K562 (cell line): Measurements from ENCODE around the gene ESCO1. TPM values are rescaled to one million over a fixed set of nuclear protein-coding genes. Genes with fewer than 3 reads are reported as not detected.

Experiments
- ATAC-seq: fragments of 200-7000 bp; cut with Tn5 transposase; 3 replicates; pipeline ENCODE4 v1.9.1; 2020; ENCODE audit warnings: moderate library complexity
- BruUV-seq: library from RNA; stranded (reverse); fragments of 400-500 nt; replicated peaks from 2 replicates; lab custom pipeline; 2021; lab: Mats Ljungman, UMichigan
- CTCF ChIA-PET: fragments of 300-600 bp; formaldehyde crosslinking; extraction: SDS; loops from one replicate; lab custom pipeline; 2021; ENCODE audit warnings: low intra/inter-chr PET ratio; lab: Yijun Ruan, JAX
- POLR2A ChIA-PET: fragments of 300-600, 350-650 bp; sonication (Branson Sonifier 250); formaldehyde crosslinking; extraction: SDS; loops from one replicate; lab custom pipeline; 2021; ENCODE audit warnings: antibody characterized with exemption, inconsistent platforms; lab: Yijun Ruan, JAX
- DNase-seq, 4 experiments: peaks; one replicate each; pipeline versions ENCODE4 v3.0.0 to v3.0.0-alpha.2; 2011 to 2018; ENCODE audit warnings: low spot score in 3 of 4, mixed read lengths in 3 of 4; ENCODE audit errors: extremely low read depth in 1 of 4
- FAIRE-seq: peaks from 2 replicates; lab custom pipeline; 2011; peaks lifted over from hg19 to GRCh38; lab: Jason Lieb, UNC
- H2AFZ ChIP-seq: 2 replicates; pipeline ENCODE4 v1.6.0; 2011; ENCODE audit warnings: low read depth, low read length, control low read depth, inconsistent platforms
- H3K27ac ChIP-seq: fragments of 200-600 bp; 3 replicates; pipeline ENCODE4 v1.8.0; 2011; ENCODE audit warnings: low read depth, mild to moderate bottlenecking, control low read depth, inconsistent platforms, low read length, moderate library complexity, mixed read lengths; ENCODE audit errors: extremely low read depth
- H3K27me3 ChIP-seq, 2 experiments: fragments of 300-600 bp in 1 of 2; 2 replicates in 1 of 2; 3 replicates in 1 of 2; pipeline versions ENCODE4 v1.6.0 to v1.8.0; 2011; ENCODE audit warnings: inconsistent platforms in 2 of 2, low read length in 2 of 2, mild to moderate bottlenecking in 1 of 2, mixed read lengths in 1 of 2, moderate library complexity in 1 of 2; ENCODE audit not compliant: control insufficient read depth in 2 of 2, insufficient read depth in 2 of 2
- H3K36me3 ChIP-seq: fragments of 300-600 bp; 3 replicates; pipeline ENCODE4 v1.8.0; 2011; ENCODE audit warnings: mild to moderate bottlenecking, low read length, inconsistent platforms; ENCODE audit not compliant: control insufficient read depth, insufficient read depth
- H3K4me1 ChIP-seq, 2 experiments: fragments of 200-600 bp in 1 of 2; replicated peaks in 1 of 2; 2 replicates in 1 of 2; 3 replicates in 1 of 2; pipeline versions ENCODE4 v1.5.1 to v1.8.0; 2011; ENCODE audit warnings: inconsistent platforms in 2 of 2, low read length in 2 of 2, mild to moderate bottlenecking in 1 of 2, mixed read lengths in 1 of 2, moderate library complexity in 1 of 2; ENCODE audit not compliant: control insufficient read depth in 2 of 2, insufficient read depth in 2 of 2
- H3K4me2 ChIP-seq: 2 replicates; pipeline ENCODE4 v1.6.1; 2011; ENCODE audit warnings: low read length, control low read depth, inconsistent platforms, mixed read lengths; ENCODE audit not compliant: insufficient read depth
- H3K4me3 ChIP-seq: fragments of 200-600 bp; sonication (generic), shearing (Covaris generic); 2 replicates; pipeline ENCODE4 v1.5.1; 2016; ENCODE audit warnings: control low read depth, inconsistent platforms
- H3K79me2 ChIP-seq: fragments of 200-600 bp; 3 replicates; pipeline ENCODE4 v1.8.0; 2011; ENCODE audit warnings: low read length, inconsistent platforms; ENCODE audit not compliant: control insufficient read depth, insufficient read depth
- H3K9ac ChIP-seq, 2 experiments: 2 replicates each; pipeline versions ENCODE4 v1.6.0 to v1.6.1; 2011; ENCODE audit warnings: low read depth in 2 of 2, low read length in 2 of 2, control low read depth in 1 of 2, inconsistent platforms in 1 of 2, mild to moderate bottlenecking in 1 of 2, mixed read lengths in 1 of 2; ENCODE audit not compliant: insufficient read depth in 1 of 2
- H3K9me1 ChIP-seq: one replicate; pipeline ENCODE4 v1.6.0; 2011; ENCODE audit warnings: inconsistent platforms, mild to moderate bottlenecking, low read length, moderate library complexity; ENCODE audit not compliant: control insufficient read depth, insufficient read depth
- H3K9me3 ChIP-seq: replicated peaks from 2 replicates; pipeline ENCODE4 v1.5.1; 2011; ENCODE audit warnings: low read depth, low read length, inconsistent platforms; ENCODE audit not compliant: control insufficient read depth, insufficient read depth
- H4K20me1 ChIP-seq: replicated peaks from 2 replicates; pipeline ENCODE4 v1.6.1; 2011; ENCODE audit warnings: low read length, inconsistent platforms, mixed read lengths; ENCODE audit not compliant: control insufficient read depth, insufficient read depth
- ADNP ChIP-seq: fragments of 200-800 bp; sonication (Bioruptor generic); IDR thresholded peaks from 2 replicates; pipeline ENCODE4 v1.6.1; 2016; ENCODE audit warnings: missing genetic modification characterization, missing compliant biosample characterization
- CREM ChIP-seq: IDR thresholded peaks from 2 replicates; pipeline ENCODE4 v1.6.1; 2014; ENCODE audit warnings: antibody characterized with exemption, low read depth
- E2F3 ChIP-seq: fragments of 250-450 bp; sonication (Bioruptor Pico); IDR thresholded peaks from 2 replicates; pipeline ENCODE4 v1.4.0; 2020; ENCODE audit warnings: mild to moderate bottlenecking
- HCFC1 ChIP-seq: IDR thresholded peaks from 2 replicates; pipeline ENCODE4 v1.6.1; 2012; ENCODE audit warnings: low read depth, low read length, improper control_type of control experiment
- NCOA4 ChIP-seq: fragments of 450-650 bp; IDR thresholded peaks from 2 replicates; pipeline ENCODE4 v1.6.1; 2018; ENCODE audit warnings: mild to moderate bottlenecking; ENCODE audit not compliant: partially characterized antibody
- RAD21 ChIP-seq, 2 experiments: fragments of 250-450 bp in 1 of 2; fragments of 450-650 bp in 1 of 2; sonication (Bioruptor Pico) in 1 of 2; formaldehyde crosslinking in 1 of 2; IDR thresholded peaks in 1 of 2; conservative IDR thresholded peaks in 1 of 2; 2 replicates each; pipeline versions ENCODE4 v1.4.0 to v1.8.0; 2020 to 2022; ENCODE audit warnings: mild to moderate bottlenecking in 2 of 2, moderate library complexity in 1 of 2
- SMC3 ChIP-seq: conservative IDR thresholded peaks from 2 replicates; pipeline ENCODE4 v1.6.1; 2011; ENCODE audit warnings: low read depth, low read length, improper control_type of control experiment; ENCODE audit not compliant: insufficient read depth
- STAG1 ChIP-seq: sonication (generic); formaldehyde crosslinking; IDR thresholded peaks from 2 replicates; pipeline ENCODE4 v1.5.0; 2020; ENCODE audit warnings: missing genetic modification reagents, borderline replicate concordance
- TEAD1 ChIP-seq, 2 experiments: fragments of 450-650 bp in 1 of 2; sonication (generic) in 1 of 2; formaldehyde crosslinking; IDR thresholded peaks; 2 replicates each; pipeline versions ENCODE4 v1.4.0 to v1.8.0; 2020 to 2022; ENCODE audit warnings: mild to moderate bottlenecking in 2 of 2, missing genetic modification reagents in 1 of 2
- WHSC1 ChIP-seq: IDR thresholded peaks from one replicate; pipeline ENCODE4 v1.6.1; 2012; ENCODE audit warnings: low read length, control low read depth, inconsistent platforms
- ZFP36 ChIP-seq: fragments of 150-350 bp; IDR thresholded peaks from 2 replicates; pipeline ENCODE4 v1.6.1; 2018; ENCODE audit warnings: low read length, low read depth; ENCODE audit not compliant: partially characterized antibody
- ZNF77 ChIP-seq: fragments of 250-450 bp; sonication (Bioruptor Pico); IDR thresholded peaks from 2 replicates; pipeline ENCODE4 v1.5.0; 2020
- WGBS: fragments of 100-300 bp; shearing (Covaris generic); methylation state at CpG from one replicate; pipeline ENCODE4 v1.1.6; 2016; ENCODE audit warnings: low coverage, mixed read lengths; ENCODE audit not compliant: insufficient coverage; ENCODE audit errors: missing lambda C conversion rate; 5-methylcytosine and 5-hydroxymethylcytosine counted together
- in situ Hi-C: fragments of 300-500 bp; cut with MboI; formaldehyde crosslinking; loops from 4 replicates; pipeline ENCODE4 v1.15.0; 2018; ENCODE audit warnings: inconsistent platforms, mixed read lengths
- intact Hi-C: fragments of 100-400 bp; cut with micrococcal nuclease; formaldehyde crosslinking; loops from 2 replicates; pipeline ENCODE4 v1.14.2; 2022
- polyA plus RNA-seq, 8 experiments: library from polyadenylated mRNA; depleted of rRNA in 4 of 8; stranded (reverse) in 5 of 8; unstranded in 3 of 8; fragments of >200 nt; fragmentation: Nextera tagmentation in 2 of 8; fragmentation: Illumina TruSeq in 1 of 8; extraction: Ambion mirVana in 2 of 8; extraction: Trizol in 1 of 8; gene quantifications; 2 replicates each; pipeline versions ENCODE4 v1.2.1 to v1.2.3, GENCODE V29; 2011 to 2014; ENCODE audit warnings: inconsistent platforms in 1 of 8, missing spikeins in 1 of 8
- total RNA-seq, 7 experiments: library from RNA; depleted of rRNA in 6 of 7; stranded (reverse); fragments of >200 nt in 6 of 7; fragmentation: Illumina TruSeq in 2 of 7; extraction: Trizol in 2 of 7; gene quantifications; 2 replicates each; pipeline versions ENCODE4 v1.2.1 to v1.2.3, GENCODE V29; 2011 to 2021; ENCODE audit warnings: low replicate concordance in 1 of 7
- TF ChIP-seq, protein P1 (sequence below): fragments of 450-650 bp; formaldehyde crosslinking; IDR thresholded peaks from 2 replicates; pipeline ENCODE4 v1.4.0; 2020; ENCODE audit warnings: mild to moderate bottlenecking, moderate library complexity
- TF ChIP-seq, protein P2 (sequence below), 3 experiments: IDR thresholded peaks in 2 of 3; conservative IDR thresholded peaks in 1 of 3; 2 replicates each; pipeline ENCODE4 v1.5.1; 2011 to 2012; ENCODE audit warnings: low read length in 3 of 3, mild to moderate bottlenecking in 3 of 3, control low read depth in 2 of 3, improper control_type of control experiment in 1 of 3, inconsistent platforms in 1 of 3, low read depth in 1 of 3, mixed read lengths in 1 of 3, moderate library complexity in 1 of 3; ENCODE audit not compliant: insufficient read depth in 2 of 3

ESCO1 gene
- total and polyA plus RNA-seq, 9 of the 15 experiments (the other 6 are each of a cell fraction or from before 2014, with no cell fraction given): 15.0 to 31.3 (median 19.6) TPM

DNA sequence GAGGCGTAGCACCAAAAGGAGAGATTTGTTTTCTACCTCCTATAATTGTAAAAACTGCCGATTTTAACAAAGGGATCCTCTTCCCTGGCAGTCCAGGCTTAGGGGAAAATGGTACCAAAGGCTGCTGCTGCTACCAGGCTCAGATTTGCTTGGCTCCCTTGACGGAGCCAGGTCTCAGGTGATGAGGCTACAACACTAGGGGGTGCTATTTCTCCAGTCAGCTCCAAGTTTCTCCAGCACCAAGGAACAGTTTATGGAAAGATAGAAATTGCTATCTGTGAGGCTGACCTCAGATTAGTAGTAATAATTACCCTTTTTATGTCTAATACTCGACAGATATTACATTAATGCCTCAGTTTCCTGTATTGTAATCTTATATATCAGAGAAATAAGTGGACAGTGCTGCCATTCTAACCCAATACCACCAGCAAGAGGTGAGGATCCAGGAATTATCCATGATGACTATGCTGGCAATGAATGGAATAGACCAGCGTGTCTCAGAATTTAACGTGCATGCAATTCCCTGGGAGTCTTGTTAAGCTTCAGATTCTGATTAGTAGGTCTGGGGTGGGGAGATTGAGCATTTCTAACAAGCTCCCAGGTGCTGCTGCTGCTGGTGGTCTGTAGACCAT is 111.3 kb downstream of the ESCO1 start:
- intact Hi-C loops (loop anchor here (5.0 kb wide), 2 partner anchors 408 to 468 kb away; no protein-coding TSS in a partner anchor), in situ Hi-C loops (no loop called here)
- H3K9me1 ChIP-seq: no peaks in the 10 kb centered on the region
- H3K79me2 ChIP-seq: no peaks in the 10 kb centered on the region
- H3K9me3 ChIP-seq: no peaks in the 10 kb centered on the region
- H3K27me3 ChIP-seq: peaks cover 0 to 8% of the 10 kb centered on the region in 2 experiments; a peak in 2 of 5 replicates
- ChIA-PET POLR2A (interaction anchor here (0.6 to 1.0 kb wide), 4 partner anchors 9 to 609 kb away, joined by 3 read pairs; no protein-coding TSS in a partner anchor), CTCF (interaction anchor here (0.7 to 2.6 kb wide), 4 partner anchors 112 to 469 kb away, joined by 3 to 18 read pairs (median 8); no protein-coding TSS in a partner anchor)
- DNase-seq (peak; percentile 71 to 78 (median 72)), FAIRE-seq (peak; percentile 98), ATAC-seq (peak; percentile 92)
- H2AFZ ChIP-seq: no peak overlapping the region
- H3K4me1 ChIP-seq: peaks cover 5% of the 10 kb centered on the region in 2 experiments; a peak in 1 of 5 replicates
- H3K9ac ChIP-seq: no peak overlapping the region
- no peak overlapping the region for H3K4me2 ChIP-seq
- H4K20me1 ChIP-seq: no peaks in the 10 kb centered on the region
- WGBS: 6% methylated on average over 6 of the region's 6 CpGs
- BruUV-seq: no TSS peak
- H3K27ac ChIP-seq: no peak overlapping the region
- H3K4me3 ChIP-seq: no peak overlapping the region
- H3K36me3 ChIP-seq: no peaks in the 10 kb centered on the region
- 0 out of 2 replicates have a peak, but pooled peaks have one; percentile 33 for TF ChIP-seq CREM
- no peak for TF ChIP-seq ADNP (tag)
- no peak for TF ChIP-seq WHSC1
- TF ChIP-seq ZNF77: no peak
- TF ChIP-seq TEAD1 (CRISPR knock-in tag; IDR thresholded peaks at IDR 0.05): no peak
- TF ChIP-seq ZFP36: no peak
- no peak for TF ChIP-seq HCFC1
- TF ChIP-seq, protein P1, sequence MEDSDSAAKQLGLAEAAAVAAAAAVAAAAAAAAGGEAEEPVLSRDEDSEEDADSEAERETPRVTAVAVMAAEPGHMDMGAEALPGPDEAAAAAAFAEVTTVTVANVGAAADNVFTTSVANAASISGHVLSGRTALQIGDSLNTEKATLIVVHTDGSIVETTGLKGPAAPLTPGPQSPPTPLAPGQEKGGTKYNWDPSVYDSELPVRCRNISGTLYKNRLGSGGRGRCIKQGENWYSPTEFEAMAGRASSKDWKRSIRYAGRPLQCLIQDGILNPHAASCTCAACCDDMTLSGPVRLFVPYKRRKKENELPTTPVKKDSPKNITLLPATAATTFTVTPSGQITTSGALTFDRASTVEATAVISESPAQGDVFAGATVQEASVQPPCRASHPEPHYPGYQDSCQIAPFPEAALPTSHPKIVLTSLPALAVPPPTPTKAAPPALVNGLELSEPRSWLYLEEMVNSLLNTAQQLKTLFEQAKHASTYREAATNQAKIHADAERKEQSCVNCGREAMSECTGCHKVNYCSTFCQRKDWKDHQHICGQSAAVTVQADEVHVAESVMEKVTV (CRISPR knock-in tag): peak; percentile 32; the same call in 1 of the 2 replicates
- peak; percentile 57; the same call in 1 of the 2 replicates for TF ChIP-seq STAG1 (CRISPR knock-in tag)
- TF ChIP-seq, protein P2, sequence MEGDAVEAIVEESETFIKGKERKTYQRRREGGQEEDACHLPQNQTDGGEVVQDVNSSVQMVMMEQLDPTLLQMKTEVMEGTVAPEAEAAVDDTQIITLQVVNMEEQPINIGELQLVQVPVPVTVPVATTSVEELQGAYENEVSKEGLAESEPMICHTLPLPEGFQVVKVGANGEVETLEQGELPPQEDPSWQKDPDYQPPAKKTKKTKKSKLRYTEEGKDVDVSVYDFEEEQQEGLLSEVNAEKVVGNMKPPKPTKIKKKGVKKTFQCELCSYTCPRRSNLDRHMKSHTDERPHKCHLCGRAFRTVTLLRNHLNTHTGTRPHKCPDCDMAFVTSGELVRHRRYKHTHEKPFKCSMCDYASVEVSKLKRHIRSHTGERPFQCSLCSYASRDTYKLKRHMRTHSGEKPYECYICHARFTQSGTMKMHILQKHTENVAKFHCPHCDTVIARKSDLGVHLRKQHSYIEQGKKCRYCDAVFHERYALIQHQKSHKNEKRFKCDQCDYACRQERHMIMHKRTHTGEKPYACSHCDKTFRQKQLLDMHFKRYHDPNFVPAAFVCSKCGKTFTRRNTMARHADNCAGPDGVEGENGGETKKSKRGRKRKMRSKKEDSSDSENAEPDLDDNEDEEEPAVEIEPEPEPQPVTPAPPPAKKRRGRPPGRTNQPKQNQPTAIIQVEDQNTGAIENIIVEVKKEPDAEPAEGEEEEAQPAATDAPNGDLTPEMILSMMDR (IDR thresholded peaks at IDR 0.05 in 2 of 3, conservative IDR thresholded peaks at IDR 0.05 in 1 of 3; ENCODE audit: insufficient read depth in 2 of 3, low read depth in 1 of 3, low read length in 3 of 3): peak; percentile 77 to 90 (median 86)
- no peak for TF ChIP-seq E2F3 (CRISPR knock-in tag)
- TF ChIP-seq SMC3: peak; percentile 73
- TF ChIP-seq NCOA4: no peak
- peak; percentile 56 to 88 for TF ChIP-seq RAD21 (CRISPR knock-in tag; conservative IDR thresholded peaks at IDR 0.05 in 1 of 2, IDR thresholded peaks at IDR 0.05 in 1 of 2)
